ENCODE results near the gene MAPKBP1. TPM values are rescaled to one million over a fixed set of nuclear protein-coding genes. Genes with fewer than 3 reads are reported as not detected.

Gene MAPKBP1
- total RNA-seq, 2 donors from 2014 or later = 30.2 to 34.6 TPM

- H3K36me3 Mint-ChIP-seq (ENCODE audit: low read depth) = peaks cover 2% of the 10 kb centered on the region
- DNase-seq = peak in 1 of 3 donors; percentile 7
- H3K4me3 Mint-ChIP-seq = peak overlapping the region; percentile 97
- H3K9me3 ChIP-seq (ENCODE audit: control insufficient read depth, low read length, poor library complexity, severe bottlenecking) = no peaks in the 10 kb centered on the region
- ATAC-seq = no peak
- H3K27me3 Mint-ChIP-seq = no peaks in the 10 kb centered on the region
- peak overlapping the region; percentile 91 for H3K27ac Mint-ChIP-seq
- peaks cover 55% of the 10 kb centered on the region for H3K4me1 Mint-ChIP-seq
Measured at GRCh38 chr15:41774882-41775417, 666 bp downstream of the MAPKBP1 start.

GRCh38 chr15:41775651-41776050 is 1.4 kb downstream of the MAPKBP1 start:
- no peak for DNase-seq
- Mint-ChIP-seq H3K27me3 (no peaks in the 10 kb centered on the region), H3K4me3 (peak overlapping the region; percentile 97), H3K36me3 (ENCODE audit: low read depth) (peaks cover 3% of the 10 kb centered on the region), H3K4me1 (peaks cover 60% of the 10 kb centered on the region), H3K27ac (peak overlapping the region; percentile 91)
- H3K9me3 ChIP-seq (ENCODE audit: control insufficient read depth, low read length, poor library complexity, severe bottlenecking) = no peaks in the 10 kb centered on the region
- ATAC-seq = no peak

DNA sequence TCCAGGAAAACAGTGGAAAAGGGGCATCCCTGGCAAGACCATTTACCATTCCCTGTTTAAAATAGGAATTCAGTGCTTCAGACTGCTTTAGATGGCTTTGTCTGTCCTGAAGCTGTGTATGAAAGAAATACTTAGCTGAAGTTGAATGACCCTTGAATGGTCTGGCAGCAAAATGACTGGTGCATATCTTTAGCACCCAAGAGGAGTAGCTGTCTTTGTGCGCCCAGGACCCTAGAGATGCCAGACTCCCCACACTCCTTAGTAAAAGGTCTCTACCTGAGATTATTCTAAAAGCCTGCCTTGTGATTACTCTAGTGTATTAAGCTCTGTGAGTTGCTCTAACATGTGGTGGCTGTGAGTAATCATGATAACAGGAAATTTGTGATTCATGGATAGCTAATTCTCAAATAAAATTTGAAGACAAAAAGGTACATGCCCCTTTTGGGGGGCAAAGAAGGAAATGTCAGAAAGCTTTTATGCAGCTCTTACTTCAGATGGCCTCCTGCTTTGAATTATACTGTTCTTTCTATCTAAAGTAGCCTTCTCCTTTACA is 3.2 kb downstream of the MAPKBP1 start:
- Mint-ChIP-seq H3K36me3 (ENCODE audit: low read depth) (peaks cover 3% of the 10 kb centered on the region), H3K4me1 (peaks cover 60% of the 10 kb centered on the region), H3K4me3 (no peak overlapping the region), H3K27me3 (no peaks in the 10 kb centered on the region), H3K27ac (peak overlapping the region; percentile 82)
- ATAC-seq = no peak
- H3K9me3 ChIP-seq (ENCODE audit: control insufficient read depth, low read length, poor library complexity, severe bottlenecking) = no peaks in the 10 kb centered on the region
- no peak for DNase-seq

DNA sequence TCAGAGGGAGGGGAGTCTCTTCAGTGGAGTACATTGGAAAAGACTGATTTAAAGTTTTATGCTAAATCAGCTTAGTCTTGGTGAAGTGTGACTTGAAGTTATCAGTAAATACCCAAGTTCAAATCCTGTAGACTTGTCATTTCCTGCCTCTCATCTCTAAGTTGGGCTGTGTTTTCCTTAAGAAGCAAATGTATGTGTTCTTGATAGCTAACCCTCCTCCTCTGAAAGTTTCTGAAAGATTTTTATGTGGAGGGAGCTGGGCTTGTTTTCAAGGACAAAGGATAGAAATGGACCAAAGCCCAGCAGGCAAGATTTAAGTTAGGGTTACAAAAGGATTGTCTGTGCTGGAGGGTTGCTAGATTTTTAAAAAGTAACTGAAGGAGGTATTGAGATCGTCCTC is 4.2 kb downstream of the MAPKBP1 start:
- Mint-ChIP-seq H3K27ac (peak overlapping the region; percentile 82), H3K27me3 (no peaks in the 10 kb centered on the region), H3K4me3 (no peak overlapping the region), H3K36me3 (ENCODE audit: low read depth) (peaks cover 3% of the 10 kb centered on the region), H3K4me1 (peaks cover 57% of the 10 kb centered on the region)
- DNase-seq (no peak), ATAC-seq (no peak)
- H3K9me3 ChIP-seq (ENCODE audit: control insufficient read depth, low read length, poor library complexity, severe bottlenecking) = no peaks in the 10 kb centered on the region

- ATAC-seq = no peak
Measured at GRCh38 chr15:41779662-41780157, 5.4 kb downstream of the MAPKBP1 start.

GRCh38 chr15:41780266-41780665 is 6.0 kb downstream of the MAPKBP1 start:
- peaks cover 3% of the 10 kb centered on the region for H3K36me3 Mint-ChIP-seq (ENCODE audit: low read depth)
- H3K9me3 ChIP-seq (ENCODE audit: control insufficient read depth, low read length, poor library complexity, severe bottlenecking) = no peaks in the 10 kb centered on the region
- H3K27ac Mint-ChIP-seq = peak overlapping the region; percentile 24
- ATAC-seq (no peak), DNase-seq (no peak)
- peaks cover 48% of the 10 kb centered on the region for H3K4me1 Mint-ChIP-seq
- H3K4me3 Mint-ChIP-seq = no peak overlapping the region
- no peaks in the 10 kb centered on the region for H3K27me3 Mint-ChIP-seq

More at GRCh38 chr15:41779662-41780157, 5.4 kb downstream of the MAPKBP1 start:
- H3K36me3 Mint-ChIP-seq (ENCODE audit: low read depth) = peaks cover 3% of the 10 kb centered on the region
- H3K9me3 ChIP-seq (ENCODE audit: control insufficient read depth, low read length, poor library complexity, severe bottlenecking) = no peaks in the 10 kb centered on the region
- peak overlapping the region; percentile 24 for H3K27ac Mint-ChIP-seq
- H3K27me3 Mint-ChIP-seq = no peaks in the 10 kb centered on the region
- H3K4me1 Mint-ChIP-seq = peaks cover 53% of the 10 kb centered on the region
- no peak overlapping the region for H3K4me3 Mint-ChIP-seq
- no peak for DNase-seq

- H3K4me1 Mint-ChIP-seq = peaks cover 45% of the 10 kb centered on the region
- H3K4me3 Mint-ChIP-seq = no peak overlapping the region
- ATAC-seq = no peak
- H3K36me3 Mint-ChIP-seq (ENCODE audit: low read depth) = peaks cover 3% of the 10 kb centered on the region
- no peaks in the 10 kb centered on the region for H3K9me3 ChIP-seq (ENCODE audit: control insufficient read depth, low read length, poor library complexity, severe bottlenecking)
- H3K27ac Mint-ChIP-seq = no peak overlapping the region
- no peaks in the 10 kb centered on the region for H3K27me3 Mint-ChIP-seq
- no peak for DNase-seq
Measured at GRCh38 chr15:41780727-41781126, 6.4 kb downstream of the MAPKBP1 start.

DNA sequence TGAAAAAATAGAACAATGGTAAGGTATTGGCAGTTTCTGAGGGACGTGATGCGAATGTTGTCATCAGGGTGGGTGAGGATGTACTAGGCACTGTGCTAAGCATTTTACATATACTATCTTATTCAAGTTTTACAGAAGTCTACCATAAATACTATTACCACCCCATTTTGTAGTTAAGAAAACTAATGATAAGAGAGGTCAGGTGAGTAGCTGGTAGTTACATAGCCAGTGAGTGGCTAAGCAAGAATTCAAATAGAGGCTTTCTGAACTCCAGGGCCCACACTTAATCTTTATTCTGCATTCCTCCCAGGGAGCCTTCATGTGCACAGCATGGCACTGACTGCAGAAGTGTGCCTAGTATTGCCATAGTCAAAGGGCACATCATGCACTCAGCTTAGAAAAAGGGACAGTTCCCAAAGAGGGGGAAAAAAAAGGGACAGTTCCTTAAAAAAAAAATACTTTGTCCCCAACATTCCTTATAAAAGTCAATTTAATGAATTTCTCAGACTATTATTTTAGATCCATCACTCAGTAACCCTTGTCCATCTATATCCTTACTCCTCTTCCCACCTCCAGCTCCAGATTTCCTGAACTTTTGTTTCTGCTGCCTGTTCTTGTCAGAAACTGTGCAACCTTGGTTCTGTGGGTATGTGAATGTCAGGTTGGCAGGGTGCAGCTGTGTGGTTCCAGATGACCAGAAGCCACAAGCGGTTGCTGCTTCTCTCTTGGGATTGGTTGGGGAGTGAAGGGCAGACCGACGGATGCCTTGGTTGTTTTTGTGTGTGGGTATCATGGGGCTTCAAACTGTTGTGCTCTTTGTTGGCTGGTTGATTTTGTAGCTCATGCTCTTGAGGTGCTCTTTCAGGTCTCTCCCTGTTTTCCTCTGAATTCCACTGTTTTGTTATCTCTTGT is 8.3 kb downstream of the MAPKBP1 start:
- Mint-ChIP-seq H3K4me1 (peaks cover 32% of the 10 kb centered on the region), H3K27me3 (no peaks in the 10 kb centered on the region), H3K27ac (peak overlapping the region; percentile 24), H3K4me3 (no peak overlapping the region), H3K36me3 (ENCODE audit: low read depth) (peaks cover 3% of the 10 kb centered on the region)
- no peak for DNase-seq
- no peak for ATAC-seq
- no peaks in the 10 kb centered on the region for H3K9me3 ChIP-seq (ENCODE audit: control insufficient read depth, low read length, poor library complexity, severe bottlenecking)

GRCh38 chr15:41783296-41783695 is 9.0 kb downstream of the MAPKBP1 start:
- peaks cover 26% of the 10 kb centered on the region for H3K4me1 Mint-ChIP-seq
- H3K27ac Mint-ChIP-seq = peak overlapping the region; percentile 24
- peaks cover 3% of the 10 kb centered on the region for H3K36me3 Mint-ChIP-seq (ENCODE audit: low read depth)
- DNase-seq (no peak), ATAC-seq (no peak)
- H3K4me3 Mint-ChIP-seq = no peak overlapping the region
- H3K9me3 ChIP-seq (ENCODE audit: control insufficient read depth, low read length, poor library complexity, severe bottlenecking) = no peaks in the 10 kb centered on the region
- H3K27me3 Mint-ChIP-seq = no peaks in the 10 kb centered on the region

DNA sequence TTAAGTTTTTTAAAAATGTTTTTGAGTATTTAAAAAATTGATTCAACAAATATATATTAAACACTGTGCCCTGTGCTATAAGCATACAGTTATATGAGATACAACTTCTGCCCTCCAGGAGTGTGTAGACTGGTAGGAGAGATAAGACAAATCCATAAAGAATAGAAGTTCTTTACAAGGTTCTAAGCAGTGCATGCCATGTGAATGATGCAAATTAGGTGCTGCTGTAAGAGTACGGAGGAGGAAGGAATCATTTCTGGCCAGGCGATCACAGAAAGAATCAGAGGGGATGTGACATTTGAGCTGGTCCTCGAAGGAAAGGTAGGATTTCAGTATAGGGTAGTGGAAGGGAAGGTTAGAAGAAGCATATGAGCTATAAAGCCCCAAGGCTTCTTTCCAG is 14.0 kb downstream of the MAPKBP1 start:
- no peaks in the 10 kb centered on the region for H3K9me3 ChIP-seq (ENCODE audit: control insufficient read depth, low read length, poor library complexity, severe bottlenecking)

DNA sequence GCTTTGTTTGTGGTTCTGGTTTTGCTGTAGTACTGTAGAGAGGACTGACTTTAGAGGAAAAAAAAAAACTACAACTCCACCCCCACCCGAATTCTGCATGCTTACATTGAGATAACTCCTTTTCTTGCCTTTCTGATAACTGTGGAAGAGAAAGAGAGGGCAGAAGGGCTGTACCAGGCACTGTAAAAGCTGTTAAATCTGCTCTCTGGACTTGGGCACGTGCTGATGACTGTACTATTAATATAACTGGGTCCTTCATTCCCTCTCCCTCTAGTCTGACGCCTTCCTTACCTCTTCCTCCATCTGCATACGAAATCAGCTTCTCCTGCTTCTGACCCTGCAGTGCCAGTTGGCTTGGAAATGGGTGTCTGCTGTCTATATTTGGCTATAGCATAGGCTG is 15.0 kb downstream of the MAPKBP1 start:
- DNase-seq = no peak
- Mint-ChIP-seq H3K4me1 (peaks cover 34% of the 10 kb centered on the region), H3K4me3 (no peak overlapping the region), H3K27ac (peak overlapping the region; percentile 57), H3K36me3 (ENCODE audit: low read depth) (no peaks in the 10 kb centered on the region), H3K27me3 (no peaks in the 10 kb centered on the region)
- no peaks in the 10 kb centered on the region for H3K9me3 ChIP-seq (ENCODE audit: control insufficient read depth, low read length, poor library complexity, severe bottlenecking)
- ATAC-seq = no peak

More for the DNA sequence above, 14.0 kb downstream of the MAPKBP1 start:
- H3K27me3 Mint-ChIP-seq = no peaks in the 10 kb centered on the region
- no peaks in the 10 kb centered on the region for H3K36me3 Mint-ChIP-seq (ENCODE audit: low read depth)
- ATAC-seq (no peak), DNase-seq (no peak)
- H3K4me1 Mint-ChIP-seq = peaks cover 34% of the 10 kb centered on the region
- peak overlapping the region; percentile 57 for H3K27ac Mint-ChIP-seq
- no peak overlapping the region for H3K4me3 Mint-ChIP-seq

DNA sequence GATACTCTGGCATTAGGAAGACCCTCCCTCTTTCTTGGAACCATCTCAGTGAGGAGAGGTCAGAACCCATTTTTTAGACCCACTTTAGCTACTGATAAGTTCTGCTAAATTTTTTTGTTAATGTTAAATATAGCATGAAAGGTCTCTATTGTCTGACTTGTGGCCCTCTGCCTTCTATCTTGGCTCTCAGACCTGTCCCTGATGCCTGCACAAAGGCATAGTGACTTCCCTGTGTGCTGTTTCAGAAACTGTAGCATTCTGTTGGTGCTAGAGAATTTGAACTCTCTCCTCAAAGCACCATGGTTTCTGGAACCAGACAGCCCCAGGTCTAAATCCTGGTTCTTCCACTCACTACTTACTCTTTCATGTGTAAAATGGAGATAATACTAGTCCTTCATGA is 15.4 kb downstream of the MAPKBP1 start:
- H3K4me1 Mint-ChIP-seq = peaks cover 34% of the 10 kb centered on the region
- H3K27me3 Mint-ChIP-seq = no peaks in the 10 kb centered on the region
- H3K27ac Mint-ChIP-seq = peak overlapping the region; percentile 57
- H3K9me3 ChIP-seq (ENCODE audit: control insufficient read depth, low read length, poor library complexity, severe bottlenecking) = no peaks in the 10 kb centered on the region
- H3K4me3 Mint-ChIP-seq = no peak overlapping the region
- H3K36me3 Mint-ChIP-seq (ENCODE audit: low read depth) = no peaks in the 10 kb centered on the region
- ATAC-seq (no peak), DNase-seq (no peak)

DNA sequence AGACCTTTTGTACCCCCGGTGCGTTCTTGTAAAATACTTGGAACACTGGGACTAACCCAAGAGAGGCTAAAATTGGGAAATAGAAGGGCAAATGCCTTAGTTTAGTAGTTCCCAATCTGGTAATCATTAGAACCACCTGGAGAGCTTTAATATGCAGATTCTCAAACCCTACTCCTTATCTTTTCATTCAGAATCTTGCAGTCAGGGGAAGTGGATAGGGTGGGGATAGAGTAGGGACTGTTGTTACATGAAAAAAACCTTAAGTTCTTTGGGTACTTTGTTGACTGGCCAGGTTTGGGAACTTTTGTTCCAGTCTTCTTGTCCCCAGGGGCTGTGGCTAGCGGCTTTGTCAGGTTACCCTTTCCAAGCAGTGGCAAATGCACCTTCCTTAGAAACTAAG is 15.9 kb downstream of the MAPKBP1 start:
- Mint-ChIP-seq H3K4me1 (peaks cover 36% of the 10 kb centered on the region), H3K36me3 (ENCODE audit: low read depth) (peaks cover under 1% of the 10 kb centered on the region), H3K27ac (no peak overlapping the region), H3K27me3 (no peaks in the 10 kb centered on the region), H3K4me3 (no peak overlapping the region)
- no peaks in the 10 kb centered on the region for H3K9me3 ChIP-seq (ENCODE audit: control insufficient read depth, low read length, poor library complexity, severe bottlenecking)
- no peak for DNase-seq
- no peak for ATAC-seq

Data from T-helper 17 cell (primary cell).